SK-N-MC (cell line): Measurements from ENCODE around the gene FAM78A.

Experiments
- EZH2 ChIP-seq: fragments of 200-600 bp; sonication (generic); IDR thresholded peaks from one replicate; pipeline ENCODE4 v1.6.1; 2017; ENCODE audit warnings: antibody characterized with exemption
- POLR2AphosphoS5 ChIP-seq: IDR thresholded peaks from 2 replicates; pipeline ENCODE4 v1.6.1; 2012; ENCODE audit warnings: mild to moderate bottlenecking, low read depth, low read length, borderline replicate concordance

DNA sequence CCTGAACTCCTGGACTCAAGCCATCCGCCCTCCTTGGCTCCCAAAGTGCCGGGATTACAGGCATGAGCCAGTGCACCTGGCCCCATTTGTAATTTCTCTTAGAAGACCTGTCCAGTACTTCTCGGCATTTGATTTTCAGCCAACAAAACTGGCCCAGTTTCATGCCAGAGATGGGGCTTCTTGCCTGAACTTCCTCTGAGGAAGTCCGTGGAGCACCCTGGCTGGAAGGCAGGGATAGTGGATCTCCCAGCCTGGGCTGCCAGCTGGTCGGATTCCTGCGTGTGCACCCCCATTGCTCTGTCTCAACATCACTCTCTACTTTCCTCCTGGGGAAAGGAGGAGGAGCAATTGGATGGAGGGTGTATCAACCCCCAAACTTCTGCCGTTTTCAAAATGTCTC, 39.0 kb downstream of the FAM78A start:
- TF ChIP-seq POLR2AphosphoS5 (no peak), EZH2 (no peak)
